Astrocyte (in vitro differentiated cells and primary cell): ENCODE results near the gene GABBR2.

ENCODE experiments used
- CTCF ChIP-seq: IDR thresholded peaks from 2 replicates; pipeline ENCODE4 v1.5.1; 2011; ENCODE audit warnings: low read depth, mild to moderate bottlenecking, inconsistent platforms, low read length, moderate library complexity; ENCODE audit not compliant: insufficient read depth
- EZH2 ChIP-seq: IDR thresholded peaks from 2 replicates; pipeline ENCODE4 v1.6.1; 2012; ENCODE audit warnings: mild to moderate bottlenecking, low read length, inconsistent platforms; ENCODE audit not compliant: insufficient read depth

GRCh38 chr9:98330831-98331230, 377.9 kb downstream of the GABBR2 start:
- TF ChIP-seq CTCF, result no peak
- TF ChIP-seq EZH2, result no peak
